Astrocyte (in vitro differentiated cells and primary cell): ENCODE measurements around the gene SH3RF1.

ENCODE experiments used
- CTCF ChIP-seq: IDR thresholded peaks from 2 replicates; pipeline ENCODE4 v1.5.1; 2011; ENCODE audit warnings: low read depth, mild to moderate bottlenecking, inconsistent platforms, low read length, moderate library complexity; ENCODE audit not compliant: insufficient read depth
- EZH2 ChIP-seq: IDR thresholded peaks from 2 replicates; pipeline ENCODE4 v1.6.1; 2012; ENCODE audit warnings: mild to moderate bottlenecking, low read length, inconsistent platforms; ENCODE audit not compliant: insufficient read depth

- no peak for TF ChIP-seq CTCF
- TF ChIP-seq EZH2, result no peak
These were observed 164.0 kb downstream of the SH3RF1 start for GRCh38 chr4:169106696-169107229.
